Suprapubic skin (tissue), 4 donors: ENCODE measurements around the gene RPA4. TPM values are rescaled to one million over a fixed set of nuclear protein-coding genes. Genes with fewer than 3 reads are reported as not detected.

Source experiments
- DNase-seq, 2 donors: peaks; one replicate each; pipeline ENCODE4 v3.0.0-alpha.2; 2019; ENCODE audit warnings: low spot score in 2 of 2
- H3K27ac ChIP-seq: fragments of 200-600 bp; sonication (generic); one replicate; pipeline ENCODE4 v1.5.1; 2019
- H3K27me3 ChIP-seq: fragments of 200-600 bp; sonication (generic); one replicate; pipeline ENCODE4 v1.5.1; 2019
- H3K36me3 ChIP-seq: fragments of 200-600 bp; sonication (generic); one replicate; pipeline ENCODE4 v1.5.1; 2019
- H3K4me1 ChIP-seq: fragments of 200-600 bp; sonication (generic); one replicate; pipeline ENCODE4 v1.5.1; 2019
- H3K4me3 ChIP-seq: fragments of 200-600 bp; sonication (generic); one replicate; pipeline ENCODE4 v1.5.1; 2019; ENCODE audit warnings: mild to moderate bottlenecking
- H3K9me3 ChIP-seq: fragments of 200-600 bp; sonication (generic); one replicate; pipeline ENCODE4 v1.5.1; 2019
- EP300 ChIP-seq: sonication (generic); formaldehyde crosslinking; IDR thresholded peaks from one replicate; pipeline ENCODE4 v1.6.1; 2017; ENCODE audit warnings: antibody characterized with exemption
- POLR2A ChIP-seq, 2 donors: fragments of 450-650 bp; IDR thresholded peaks; one replicate each; pipeline ENCODE4 v1.6.1; 2017; ENCODE audit warnings: antibody characterized with exemption in 2 of 2, mild to moderate bottlenecking in 2 of 2, moderate library complexity in 2 of 2
- POLR2AphosphoS5 ChIP-seq, 3 donors: sonication (generic); formaldehyde crosslinking; IDR thresholded peaks; one replicate each; pipeline ENCODE4 v1.6.1; 2017; ENCODE audit warnings: antibody characterized with exemption in 3 of 3
- WGBS: methylation state at CpG from one replicate; pipeline ENCODE4 v1.1.5; 2018; 5-methylcytosine and 5-hydroxymethylcytosine counted together
- total RNA-seq, 4 donors: library from RNA; depleted of rRNA; stranded (reverse); fragments of >200 nt; gene quantifications; one replicate each; pipeline ENCODE4 v1.1.0, GENCODE V29; 2016
- TF ChIP-seq, protein P1 (sequence below), 2 donors: fragments of 200-600 bp in 1 of 2; fragments of 450-650 bp in 1 of 2; sonication (generic) in 1 of 2; IDR thresholded peaks; one replicate each; pipeline ENCODE4 v1.5.1; 2016 to 2019; ENCODE audit warnings: antibody characterized with exemption in 2 of 2, mild to moderate bottlenecking in 1 of 2, moderate library complexity in 1 of 2

The RPA4 gene, protein sequence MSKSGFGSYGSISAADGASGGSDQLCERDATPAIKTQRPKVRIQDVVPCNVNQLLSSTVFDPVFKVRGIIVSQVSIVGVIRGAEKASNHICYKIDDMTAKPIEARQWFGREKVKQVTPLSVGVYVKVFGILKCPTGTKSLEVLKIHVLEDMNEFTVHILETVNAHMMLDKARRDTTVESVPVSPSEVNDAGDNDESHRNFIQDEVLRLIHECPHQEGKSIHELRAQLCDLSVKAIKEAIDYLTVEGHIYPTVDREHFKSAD
- total RNA-seq = 1 to 10 TPM in 3 of 4 donors, under 1 TPM in 1; 0.52 to 5.1 (median 1.7) TPM

DNA sequence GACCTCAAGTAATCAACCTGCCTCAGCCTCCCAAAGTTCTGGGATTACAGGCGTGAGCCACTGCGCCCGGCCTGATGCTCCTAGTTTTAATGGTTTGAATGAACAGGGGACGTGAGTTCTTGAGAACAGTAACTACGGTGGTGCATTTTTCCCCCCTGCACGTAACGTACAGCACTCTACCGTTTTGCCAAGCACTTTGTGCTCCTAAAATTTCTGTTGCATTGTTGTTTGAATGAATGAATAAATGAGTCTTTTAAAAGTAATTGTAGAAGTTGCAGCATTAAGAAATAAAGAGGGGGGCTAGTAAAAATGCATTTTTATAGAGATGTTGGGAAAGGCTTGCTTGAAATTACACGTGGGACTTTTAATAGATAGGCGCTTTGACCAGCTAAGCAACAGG is at the start of gene RPA4:
TSS of gene RPA4 (plus strand) at position 301 of the 400 bp plus-strand sequence. CDS start 403 bp downstream, outside the sequence.
- Histone ChIP-seq H3K36me3 (peaks cover 10% of the 10 kb centered on the region), H3K27me3 (no peaks in the 10 kb centered on the region), H3K27ac (no peak within 1 kb of the TSS), H3K4me1 (no peaks in the 10 kb centered on the region), H3K4me3 (no peak within 1 kb of the TSS), H3K9me3 (no peaks in the 10 kb centered on the region)
- 92% methylated on average over 10 of the region's 10 CpGs for WGBS
- TF ChIP-seq, protein P1, sequence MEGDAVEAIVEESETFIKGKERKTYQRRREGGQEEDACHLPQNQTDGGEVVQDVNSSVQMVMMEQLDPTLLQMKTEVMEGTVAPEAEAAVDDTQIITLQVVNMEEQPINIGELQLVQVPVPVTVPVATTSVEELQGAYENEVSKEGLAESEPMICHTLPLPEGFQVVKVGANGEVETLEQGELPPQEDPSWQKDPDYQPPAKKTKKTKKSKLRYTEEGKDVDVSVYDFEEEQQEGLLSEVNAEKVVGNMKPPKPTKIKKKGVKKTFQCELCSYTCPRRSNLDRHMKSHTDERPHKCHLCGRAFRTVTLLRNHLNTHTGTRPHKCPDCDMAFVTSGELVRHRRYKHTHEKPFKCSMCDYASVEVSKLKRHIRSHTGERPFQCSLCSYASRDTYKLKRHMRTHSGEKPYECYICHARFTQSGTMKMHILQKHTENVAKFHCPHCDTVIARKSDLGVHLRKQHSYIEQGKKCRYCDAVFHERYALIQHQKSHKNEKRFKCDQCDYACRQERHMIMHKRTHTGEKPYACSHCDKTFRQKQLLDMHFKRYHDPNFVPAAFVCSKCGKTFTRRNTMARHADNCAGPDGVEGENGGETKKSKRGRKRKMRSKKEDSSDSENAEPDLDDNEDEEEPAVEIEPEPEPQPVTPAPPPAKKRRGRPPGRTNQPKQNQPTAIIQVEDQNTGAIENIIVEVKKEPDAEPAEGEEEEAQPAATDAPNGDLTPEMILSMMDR (IDR thresholded peaks at IDR 0.05) = no peak
- TF ChIP-seq EP300 (no peak), POLR2AphosphoS5 (IDR thresholded peaks at IDR 0.05) (no peak), POLR2A (IDR thresholded peaks at IDR 0.05) (no peak)
- DNase-seq = no peak

DNA sequence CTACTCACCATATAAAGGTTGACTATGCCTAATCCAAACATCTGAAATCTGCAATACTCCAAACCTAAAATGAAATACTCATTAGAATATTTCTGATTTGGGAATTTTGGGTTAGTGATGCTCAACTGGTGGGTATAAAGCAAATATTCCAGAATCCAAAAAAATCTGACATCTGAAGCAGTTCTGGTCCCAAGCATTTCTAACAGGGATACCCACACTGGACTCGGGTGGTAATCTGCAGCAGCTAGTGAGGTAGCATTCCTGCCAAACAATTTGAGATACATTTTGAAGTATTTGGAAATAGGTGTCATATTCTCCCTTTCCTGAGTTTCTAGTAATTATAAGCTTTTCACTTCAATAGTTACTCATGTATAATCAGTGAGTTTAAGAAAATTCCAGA is 49.6 kb upstream of the RPA4 start:
- no peak overlapping the region for H3K27ac ChIP-seq
- H3K9me3 ChIP-seq = no peaks in the 10 kb centered on the region
- H3K36me3 ChIP-seq = no peaks in the 10 kb centered on the region
- no peak for DNase-seq
- H3K4me1 ChIP-seq = peaks cover 3% of the 10 kb centered on the region
- no peaks in the 10 kb centered on the region for H3K27me3 ChIP-seq
- 90% methylated on average over 1 of the region's 1 CpG for WGBS
- H3K4me3 ChIP-seq = no peak overlapping the region
- TF ChIP-seq, protein P1 (IDR thresholded peaks at IDR 0.05) = no peak
- TF ChIP-seq POLR2A (IDR thresholded peaks at IDR 0.05) (no peak), EP300 (no peak), POLR2AphosphoS5 (IDR thresholded peaks at IDR 0.05) (no peak)

DNA sequence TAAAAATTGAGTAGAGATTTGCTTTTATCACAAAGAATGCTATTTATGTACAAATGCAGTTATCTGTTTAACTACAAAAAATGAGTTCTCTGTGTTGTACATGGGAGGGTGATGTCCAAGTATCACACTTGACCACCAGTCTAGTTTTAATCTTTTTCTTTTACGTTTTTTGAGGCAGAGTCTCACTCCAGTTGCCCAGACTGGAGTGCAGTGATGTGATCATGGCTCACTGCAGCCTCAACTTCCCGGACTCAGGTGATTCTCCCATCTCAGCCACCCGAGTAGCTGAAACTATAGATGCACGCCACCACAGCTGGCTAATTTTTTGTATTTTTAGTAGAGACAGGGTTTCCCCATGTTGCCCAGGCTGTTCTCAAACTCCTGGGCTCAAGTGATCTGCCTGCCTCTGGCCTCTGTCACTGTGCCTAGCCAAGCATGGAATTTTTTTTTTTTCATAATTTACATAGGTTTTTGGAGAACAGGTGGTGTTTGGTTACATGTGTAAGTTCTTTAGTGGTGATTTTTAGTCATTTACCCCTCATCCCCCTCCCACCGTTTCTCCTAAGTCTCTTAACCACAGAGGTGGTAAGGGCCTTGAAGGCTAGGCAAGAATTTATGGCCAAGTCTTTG is 47.9 kb upstream of the RPA4 start:
- no peak overlapping the region for H3K4me3 ChIP-seq
- H3K36me3 ChIP-seq = no peaks in the 10 kb centered on the region
- peaks cover 3% of the 10 kb centered on the region for H3K4me1 ChIP-seq
- DNase-seq = no peak
- H3K9me3 ChIP-seq = no peaks in the 10 kb centered on the region
- 80% methylated on average over 5 of the region's 5 CpGs for WGBS
- no peaks in the 10 kb centered on the region for H3K27me3 ChIP-seq
- no peak overlapping the region for H3K27ac ChIP-seq
- no peak for TF ChIP-seq POLR2A (IDR thresholded peaks at IDR 0.05)
- TF ChIP-seq POLR2AphosphoS5 (IDR thresholded peaks at IDR 0.05) = no peak
- TF ChIP-seq, protein P1 (IDR thresholded peaks at IDR 0.05) = no peak
- TF ChIP-seq EP300 = no peak

DNA sequence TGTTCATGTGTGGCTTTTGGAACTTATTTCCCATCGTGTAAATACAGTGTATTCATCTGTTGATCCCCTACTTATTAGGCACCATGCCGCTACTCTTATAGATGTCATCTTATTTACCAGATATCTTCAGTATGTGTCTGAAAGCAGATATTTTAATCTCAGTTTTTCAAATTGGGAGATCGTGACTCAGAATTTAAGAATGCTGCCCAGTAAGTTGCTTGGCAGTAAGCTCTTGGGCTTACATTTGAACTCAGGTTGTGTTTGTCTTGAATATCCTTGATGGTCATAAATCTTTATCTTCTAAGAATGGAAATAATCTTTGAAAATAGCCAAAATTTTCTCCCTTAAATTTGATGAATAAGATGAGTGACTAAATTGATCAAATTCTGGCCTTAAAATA is 45.9 kb upstream of the RPA4 start:
- no peak for DNase-seq
- TF ChIP-seq POLR2AphosphoS5 (IDR thresholded peaks at IDR 0.05) (no peak), POLR2A (IDR thresholded peaks at IDR 0.05) (no peak)
- no peaks in the 10 kb centered on the region for H3K27me3 ChIP-seq
- no peaks in the 10 kb centered on the region for H3K9me3 ChIP-seq
- no peak overlapping the region for H3K4me3 ChIP-seq
- no peaks in the 10 kb centered on the region for H3K36me3 ChIP-seq
- 67% methylated on average over 3 of the region's 3 CpGs for WGBS
- H3K4me1 ChIP-seq = peaks cover 3% of the 10 kb centered on the region
- H3K27ac ChIP-seq = no peak overlapping the region

DNA sequence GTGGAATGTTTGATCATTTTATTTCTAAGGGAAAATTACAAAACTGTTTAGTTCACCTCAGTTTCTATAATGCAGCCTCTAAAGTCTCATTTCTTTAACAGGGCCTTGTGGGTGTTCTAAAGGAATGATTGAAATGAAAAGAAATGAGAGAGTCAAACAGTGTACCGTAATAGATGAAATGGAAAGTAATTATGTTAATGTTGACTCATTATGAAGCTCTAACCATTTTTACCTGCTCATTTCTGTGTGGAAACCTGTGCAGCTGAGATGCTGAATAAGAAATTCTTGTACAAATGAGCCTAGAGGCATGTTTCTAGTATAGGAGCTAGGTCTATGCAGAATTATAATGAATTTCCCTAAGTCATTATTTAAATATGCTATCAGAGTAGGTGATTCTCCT is 45.2 kb upstream of the RPA4 start:
- H3K4me1 ChIP-seq = peaks cover 3% of the 10 kb centered on the region
- WGBS = 67% methylated on average over 1 of the region's 1 CpG
- H3K36me3 ChIP-seq = no peaks in the 10 kb centered on the region
- no peaks in the 10 kb centered on the region for H3K27me3 ChIP-seq
- DNase-seq = no peak
- no peaks in the 10 kb centered on the region for H3K9me3 ChIP-seq
- no peak overlapping the region for H3K4me3 ChIP-seq
- no peak for TF ChIP-seq POLR2A (IDR thresholded peaks at IDR 0.05)
- TF ChIP-seq, protein P1 (IDR thresholded peaks at IDR 0.05) = no peak
- TF ChIP-seq POLR2AphosphoS5 (IDR thresholded peaks at IDR 0.05) = no peak
- no peak for TF ChIP-seq EP300
- H3K27ac ChIP-seq = no peak overlapping the region
